BLaER1 (cell line): ENCODE results near the gene PFN2.
"Not testable (repeated sequence)": the region's sequence is repeated elsewhere in the genome, so short reads cannot be mapped to it uniquely, and the experiment has no call there.

Experiments used
- H3K27ac ChIP-seq: shearing (Covaris generic); formaldehyde crosslinking; 2 replicates; pipeline ENCODE4 v1.8.1; 2022
- H3K27me3 ChIP-seq: shearing (Covaris generic); formaldehyde crosslinking; 2 replicates; pipeline ENCODE4 v1.8.1; 2022
- H3K36me3 ChIP-seq: shearing (Covaris generic); formaldehyde crosslinking; 2 replicates; pipeline ENCODE4 v1.8.1; 2022
- H3K4me1 ChIP-seq: shearing (Covaris generic); formaldehyde crosslinking; 2 replicates; pipeline ENCODE4 v1.8.1; 2022
- H3K4me2 ChIP-seq: shearing (Covaris generic); formaldehyde crosslinking; 2 replicates; pipeline ENCODE4 v1.8.1; 2022
- H3K4me3 ChIP-seq: shearing (Covaris generic); formaldehyde crosslinking; 2 replicates; pipeline ENCODE4 v1.8.1; 2022
- H3K9ac ChIP-seq: shearing (Covaris generic); formaldehyde crosslinking; 2 replicates; pipeline ENCODE4 v1.8.1; 2022
- H3K9me3 ChIP-seq: shearing (Covaris generic); formaldehyde crosslinking; 2 replicates; pipeline ENCODE4 v1.8.1; 2022
- H4K20me1 ChIP-seq: shearing (Covaris generic); formaldehyde crosslinking; 2 replicates; pipeline ENCODE4 v1.8.1; 2022
- Cebpa-rat ChIP-seq: shearing (Covaris generic); IDR thresholded peaks from 2 replicates; pipeline ENCODE4 v1.8.1; 2022

Gene PFN2

GRCh38 chr3:149955449-149955848 is 15.2 kb downstream of the PFN2 start:
- TF ChIP-seq Cebpa-rat: no peak
- H3K27ac ChIP-seq: no peak overlapping the region
- H3K36me3 ChIP-seq: peaks cover 40% of the 10 kb centered on the region
- H3K4me3 ChIP-seq: no peak overlapping the region
- H3K27me3 ChIP-seq: no peaks in the 10 kb centered on the region
- peaks cover 22% of the 10 kb centered on the region for H3K4me1 ChIP-seq
- H3K9me3 ChIP-seq: no peaks in the 10 kb centered on the region
- no peak overlapping the region for H3K9ac ChIP-seq
- H3K4me2 ChIP-seq: no peak overlapping the region
- H4K20me1 ChIP-seq: peaks cover 42% of the 10 kb centered on the region

DNA sequence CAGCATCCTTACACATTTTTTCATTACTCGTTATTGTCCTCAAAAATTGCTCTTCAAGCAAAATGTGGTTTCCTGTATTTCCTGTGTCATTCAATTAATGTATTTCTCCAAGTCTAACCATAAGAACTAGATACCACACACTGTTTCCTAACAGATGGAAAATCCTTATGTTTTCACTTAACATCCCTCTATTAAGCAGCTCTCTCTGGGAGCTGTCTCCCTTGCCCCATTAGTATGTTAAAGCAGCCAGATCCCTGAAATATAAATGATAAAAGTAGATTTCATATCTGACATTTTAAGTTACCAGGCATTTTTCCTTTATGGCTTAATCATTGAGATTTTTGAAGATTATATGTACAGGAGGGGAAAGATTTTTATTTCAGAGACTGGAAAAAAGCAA is 15.9 kb downstream of the PFN2 start:
- Histone ChIP-seq H3K27ac (no peak overlapping the region), H4K20me1 (peaks cover 42% of the 10 kb centered on the region), H3K4me1 (peaks cover 22% of the 10 kb centered on the region), H3K4me2 (peak overlapping the region; percentile 48), H3K4me3 (no peak overlapping the region), H3K27me3 (no peaks in the 10 kb centered on the region), H3K36me3 (peaks cover 40% of the 10 kb centered on the region), H3K9me3 (no peaks in the 10 kb centered on the region), H3K9ac (no peak overlapping the region)
- TF ChIP-seq Cebpa-rat: no peak

DNA sequence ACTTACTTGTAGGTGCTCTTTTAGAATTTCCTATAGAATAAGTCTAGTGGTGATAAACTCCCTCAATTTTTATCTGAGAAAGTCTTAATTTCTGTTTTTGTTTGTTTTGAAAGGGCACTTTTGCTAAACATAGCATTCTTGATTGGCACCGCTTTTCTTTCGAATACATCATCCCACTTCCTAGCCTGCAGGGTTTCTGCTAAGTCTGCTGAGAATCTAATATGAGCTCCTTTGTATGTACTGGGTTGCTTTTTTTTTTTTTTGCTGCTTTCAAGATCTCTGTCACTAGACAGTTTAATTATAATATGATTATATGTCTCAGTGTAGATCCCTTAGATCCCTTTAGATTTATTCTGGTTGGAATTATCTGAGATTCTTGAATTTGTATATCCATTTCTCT is 21.5 kb downstream of the PFN2 start:
- Histone ChIP-seq H3K9ac (no peak overlapping the region), H3K9me3 (peaks cover 16% of the 10 kb centered on the region), H3K27ac (no peak overlapping the region), H3K36me3 (peaks cover 50% of the 10 kb centered on the region), H3K4me3 (no peak overlapping the region), H3K27me3 (no peaks in the 10 kb centered on the region), H3K4me2 (no peak overlapping the region), H3K4me1 (peaks cover 4% of the 10 kb centered on the region), H4K20me1 (peaks cover 17% of the 10 kb centered on the region)
- no peak for TF ChIP-seq Cebpa-rat

GRCh38 chr3:149947231-149947630 is 23.5 kb downstream of the PFN2 start:
- no peaks in the 10 kb centered on the region for H3K27me3 ChIP-seq
- H3K9me3 ChIP-seq: peaks cover 28% of the 10 kb centered on the region
- H3K36me3 ChIP-seq: peaks cover 54% of the 10 kb centered on the region
- H3K27ac ChIP-seq: no peak overlapping the region
- no peak overlapping the region for H3K4me2 ChIP-seq
- no peaks in the 10 kb centered on the region for H3K4me1 ChIP-seq
- H4K20me1 ChIP-seq: 0 out of 2 replicates have a peak, but pooled peaks cover 9% of the 10 kb centered on the region
- H3K4me3 ChIP-seq: no peak overlapping the region
- H3K9ac ChIP-seq: no peak overlapping the region
- no peak for TF ChIP-seq Cebpa-rat

DNA sequence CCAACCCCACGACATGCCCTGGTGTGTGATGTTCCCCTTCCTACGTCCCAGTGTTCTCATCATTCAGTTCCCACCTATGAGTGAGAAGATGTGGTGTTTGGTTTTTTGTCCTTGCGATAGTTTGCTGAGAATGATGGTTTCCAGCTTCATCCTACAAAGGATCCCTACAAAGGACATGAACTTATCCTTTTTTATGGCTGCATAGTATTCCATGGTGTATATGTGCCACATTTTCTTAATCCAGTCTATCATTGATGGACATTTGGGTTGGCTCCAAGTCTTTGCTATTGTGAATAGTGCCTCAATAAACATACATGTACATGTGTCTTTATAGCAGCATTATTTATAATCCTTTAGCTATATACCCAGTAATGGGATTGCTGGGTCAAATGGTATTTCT is 26.7 kb downstream of the PFN2 start:
- H4K20me1 ChIP-seq, H3K9ac ChIP-seq, H3K27me3 ChIP-seq, H3K4me1 ChIP-seq, H3K4me3 ChIP-seq, H3K27ac ChIP-seq, H3K4me2 ChIP-seq: not testable (repeated sequence)
- H3K9me3 ChIP-seq: peaks cover 28% of the 10 kb centered on the region
- peaks cover 34% of the 10 kb centered on the region for H3K36me3 ChIP-seq

GRCh38 chr3:149942409-149942808 is 28.3 kb downstream of the PFN2 start:
- Histone ChIP-seq H3K9ac (no peak overlapping the region), H4K20me1 (no peaks in the 10 kb centered on the region), H3K36me3 (peaks cover 20% of the 10 kb centered on the region), H3K9me3 (peaks cover 27% of the 10 kb centered on the region), H3K4me2 (no peak overlapping the region), H3K4me3 (no peak overlapping the region), H3K27me3 (no peaks in the 10 kb centered on the region), H3K27ac (no peak overlapping the region), H3K4me1 (no peaks in the 10 kb centered on the region)
- TF ChIP-seq Cebpa-rat: no peak

DNA sequence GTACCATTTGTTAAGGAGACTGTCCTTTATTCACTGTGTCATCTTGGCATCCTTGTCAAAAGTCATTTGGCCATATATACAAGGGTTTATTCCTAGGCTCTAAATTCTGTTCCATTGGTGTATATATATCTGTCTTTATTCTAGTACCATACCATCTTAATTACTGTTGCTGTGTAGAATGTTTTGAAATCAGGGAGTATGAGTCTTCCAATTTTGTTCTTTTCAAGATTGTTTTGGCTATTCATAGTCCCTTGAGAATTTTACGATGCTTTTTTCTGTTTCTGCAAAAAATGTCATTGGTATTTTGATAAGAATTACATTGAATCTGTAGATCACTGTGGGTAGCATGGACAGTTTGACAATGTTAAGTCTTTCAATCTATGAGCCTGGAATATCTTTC is 28.7 kb downstream of the PFN2 start:
- H4K20me1 ChIP-seq: peaks cover 4% of the 10 kb centered on the region; the same call in 1 of the 2 replicates

GRCh38 chr3:149941186-149941585 is 29.5 kb downstream of the PFN2 start:
- H3K27ac ChIP-seq: no peak overlapping the region
- no peak for TF ChIP-seq Cebpa-rat
- H3K9me3 ChIP-seq: peaks cover 25% of the 10 kb centered on the region
- no peak overlapping the region for H3K9ac ChIP-seq
- no peak overlapping the region for H3K4me3 ChIP-seq
- H3K36me3 ChIP-seq: peaks cover 18% of the 10 kb centered on the region
- no peak overlapping the region for H3K4me2 ChIP-seq
- no peaks in the 10 kb centered on the region for H3K27me3 ChIP-seq
- H4K20me1 ChIP-seq: peaks cover 6% of the 10 kb centered on the region; the same call in 1 of the 2 replicates
- H3K4me1 ChIP-seq: no peaks in the 10 kb centered on the region

More for the DNA sequence above, 28.7 kb downstream of the PFN2 start:
- no peak for TF ChIP-seq Cebpa-rat
- Histone ChIP-seq H3K9me3 (peaks cover 25% of the 10 kb centered on the region), H3K4me2 (no peak overlapping the region), H3K9ac (no peak overlapping the region), H3K27me3 (no peaks in the 10 kb centered on the region), H3K4me1 (no peaks in the 10 kb centered on the region), H3K27ac (no peak overlapping the region), H3K4me3 (no peak overlapping the region), H3K36me3 (peaks cover 18% of the 10 kb centered on the region)

GRCh38 chr3:149938392-149939055 is 32.2 kb downstream of the PFN2 start:
- H3K27me3 ChIP-seq, H3K4me3 ChIP-seq, H3K36me3 ChIP-seq, H3K9ac ChIP-seq, H3K27ac ChIP-seq, H4K20me1 ChIP-seq, H3K4me1 ChIP-seq, H3K4me2 ChIP-seq, H3K9me3 ChIP-seq: not testable (repeated sequence)

DNA sequence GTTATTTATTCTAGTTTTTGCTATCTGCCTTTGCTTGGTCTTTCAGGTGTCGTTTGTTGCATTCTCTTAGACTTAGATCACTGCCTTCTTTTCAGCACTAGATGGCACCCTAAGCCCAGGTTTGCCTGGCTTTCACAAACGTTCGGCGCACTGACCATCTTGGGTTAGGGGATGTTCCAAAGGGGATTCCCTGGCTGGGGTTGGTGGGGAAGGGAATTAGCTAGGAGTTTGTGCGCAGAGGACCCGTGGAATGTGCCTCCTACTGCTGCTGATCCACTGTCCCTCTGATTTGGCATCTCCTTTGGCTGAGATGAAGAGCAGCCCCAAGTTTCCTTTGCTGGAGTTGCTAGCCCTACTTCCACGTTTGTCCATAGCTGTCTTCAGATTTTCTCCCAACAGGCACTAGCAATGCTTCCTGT is 33.9 kb downstream of the PFN2 start:
- Histone ChIP-seq H3K27ac (no peak overlapping the region), H4K20me1 (peaks cover 14% of the 10 kb centered on the region; the same call in 1 of the 2 replicates), H3K36me3 (peaks cover 19% of the 10 kb centered on the region), H3K4me2 (no peak overlapping the region), H3K9me3 (peaks cover 14% of the 10 kb centered on the region), H3K9ac (no peak overlapping the region), H3K4me1 (no peaks in the 10 kb centered on the region), H3K4me3 (no peak overlapping the region), H3K27me3 (no peaks in the 10 kb centered on the region)
- TF ChIP-seq Cebpa-rat: no peak

DNA sequence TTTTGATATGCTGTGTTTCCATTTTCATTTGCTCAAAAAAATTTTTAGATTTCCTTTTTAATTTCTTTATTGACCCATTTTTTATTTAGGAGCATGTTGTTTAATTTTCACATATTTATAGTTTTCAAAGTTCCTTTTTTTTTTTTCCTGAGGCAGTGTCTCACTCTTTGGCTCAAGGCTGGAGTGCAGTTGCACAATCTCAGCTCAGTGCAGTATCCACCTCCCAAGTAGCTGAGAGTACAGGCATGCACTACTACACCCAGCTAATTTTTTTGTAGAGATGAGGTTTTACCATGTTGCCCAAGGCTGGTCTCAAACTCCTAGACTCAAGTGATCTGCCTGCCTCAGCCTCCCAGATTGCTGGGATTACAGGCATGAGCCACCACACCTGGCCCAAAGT is 36.2 kb downstream of the PFN2 start:
- Histone ChIP-seq H3K27me3 (no peaks in the 10 kb centered on the region), H3K9me3 (peaks cover 17% of the 10 kb centered on the region), H4K20me1 (peaks cover 14% of the 10 kb centered on the region; the same call in 1 of the 2 replicates), H3K4me2 (no peak overlapping the region), H3K27ac (no peak overlapping the region), H3K4me1 (no peaks in the 10 kb centered on the region), H3K36me3 (peaks cover 25% of the 10 kb centered on the region), H3K9ac (no peak overlapping the region), H3K4me3 (no peak overlapping the region)
- no peak for TF ChIP-seq Cebpa-rat
